ENCODE results near the gene MRPS14.

The MRPS14 gene

DNA sequence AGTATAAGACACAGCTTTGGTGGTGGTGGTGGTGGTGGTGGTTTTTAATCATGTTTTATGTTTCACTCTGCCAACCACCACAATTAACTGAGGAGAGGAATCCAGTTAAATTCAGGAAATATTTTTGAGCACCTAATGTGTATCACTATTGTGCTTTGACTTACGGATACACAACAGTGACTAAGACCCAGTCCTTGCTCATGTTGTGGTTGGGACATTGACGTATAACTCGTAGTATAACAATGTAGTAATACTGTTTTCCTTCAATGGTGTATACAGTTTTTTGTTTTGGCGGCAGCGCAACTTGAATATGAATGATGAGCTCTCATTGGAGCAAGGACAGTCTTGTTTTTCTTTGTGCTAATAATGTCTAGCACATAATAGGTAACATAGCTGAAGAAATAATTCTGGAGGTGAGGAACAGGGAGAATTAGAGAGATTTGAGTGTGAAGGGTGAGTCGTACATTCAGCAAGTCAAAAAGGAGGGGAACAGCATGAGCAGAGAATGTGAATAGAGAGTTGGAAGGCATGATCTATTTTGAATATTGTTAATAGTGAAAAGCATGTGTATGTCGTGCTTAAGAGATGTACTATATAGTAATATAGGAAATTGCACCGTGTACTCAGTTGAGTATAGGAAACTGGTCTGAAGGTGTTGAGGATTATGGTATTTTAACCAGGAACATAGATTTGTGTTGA lies 18.0 kb downstream of the MRPS14 start:
- Histone ChIP-seq H3F3A (ENCODE audit: control insufficient read depth, insufficient read depth) (peaks cover 16% of the 10 kb centered on the region), H3K27me3 (ENCODE audit: control insufficient read depth, low read length) (no peaks in the 10 kb centered on the region), H3K9me2 (replicated peaks; ENCODE audit: control insufficient read depth, low read length) (no peaks in the 10 kb centered on the region), H3K79me2 (ENCODE audit: control insufficient read depth, low read length) (peaks cover 96% of the 10 kb centered on the region), H3K4me2 (ENCODE audit: low read length) (no peak overlapping the region), H3K36me3 (ENCODE audit: control insufficient read depth, low read length) (peaks cover 91% of the 10 kb centered on the region), H3K27ac (ENCODE audit: low read depth, low read length) (no peak overlapping the region), H3K4me1 (ENCODE audit: control insufficient read depth, low read length) (peaks cover 49% of the 10 kb centered on the region), H3K4me3 (ENCODE audit: low read length) (no peak overlapping the region), H4K20me1 (ENCODE audit: control insufficient read depth, insufficient read depth, low read depth, low read length) (peaks cover 42% of the 10 kb centered on the region), H3K9me3 (ENCODE audit: control insufficient read depth, insufficient read depth, low read length) (no peaks in the 10 kb centered on the region)
- no peak for TF ChIP-seq EZH2phosphoT487 (IDR thresholded peaks at IDR 0.05; ENCODE audit: borderline replicate concordance, low read length)
- TF ChIP-seq, protein P1, sequence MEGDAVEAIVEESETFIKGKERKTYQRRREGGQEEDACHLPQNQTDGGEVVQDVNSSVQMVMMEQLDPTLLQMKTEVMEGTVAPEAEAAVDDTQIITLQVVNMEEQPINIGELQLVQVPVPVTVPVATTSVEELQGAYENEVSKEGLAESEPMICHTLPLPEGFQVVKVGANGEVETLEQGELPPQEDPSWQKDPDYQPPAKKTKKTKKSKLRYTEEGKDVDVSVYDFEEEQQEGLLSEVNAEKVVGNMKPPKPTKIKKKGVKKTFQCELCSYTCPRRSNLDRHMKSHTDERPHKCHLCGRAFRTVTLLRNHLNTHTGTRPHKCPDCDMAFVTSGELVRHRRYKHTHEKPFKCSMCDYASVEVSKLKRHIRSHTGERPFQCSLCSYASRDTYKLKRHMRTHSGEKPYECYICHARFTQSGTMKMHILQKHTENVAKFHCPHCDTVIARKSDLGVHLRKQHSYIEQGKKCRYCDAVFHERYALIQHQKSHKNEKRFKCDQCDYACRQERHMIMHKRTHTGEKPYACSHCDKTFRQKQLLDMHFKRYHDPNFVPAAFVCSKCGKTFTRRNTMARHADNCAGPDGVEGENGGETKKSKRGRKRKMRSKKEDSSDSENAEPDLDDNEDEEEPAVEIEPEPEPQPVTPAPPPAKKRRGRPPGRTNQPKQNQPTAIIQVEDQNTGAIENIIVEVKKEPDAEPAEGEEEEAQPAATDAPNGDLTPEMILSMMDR (IDR thresholded peaks at IDR 0.05; ENCODE audit: low read depth, low read length, poor library complexity, severe bottlenecking): no peak

DNA sequence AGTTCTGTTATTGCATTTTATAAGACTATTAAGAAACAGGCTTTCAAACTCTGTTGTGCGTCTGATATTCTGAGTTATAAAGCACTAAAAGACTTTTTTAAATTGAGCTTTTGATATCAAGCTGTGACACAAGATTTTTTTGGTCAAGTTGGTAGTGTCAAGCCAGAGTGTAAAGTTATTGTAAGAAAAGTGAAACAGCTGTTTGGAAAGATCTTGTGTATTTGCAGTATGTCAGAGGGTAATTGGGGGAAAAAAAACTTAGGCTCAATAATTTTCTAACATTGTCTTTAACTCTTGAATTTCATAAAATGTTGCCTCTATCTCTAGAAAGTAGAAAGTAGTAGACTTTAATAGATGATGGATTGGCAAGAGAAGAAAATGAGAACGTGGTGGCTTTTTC lies 19.7 kb downstream of the MRPS14 start:
- Histone ChIP-seq H3K9me3 (ENCODE audit: control insufficient read depth, insufficient read depth, low read length) (no peaks in the 10 kb centered on the region), H3F3A (ENCODE audit: control insufficient read depth, insufficient read depth) (peaks cover 15% of the 10 kb centered on the region), H3K4me1 (ENCODE audit: control insufficient read depth, low read length) (peaks cover 37% of the 10 kb centered on the region), H3K79me2 (ENCODE audit: control insufficient read depth, low read length) (peaks cover 93% of the 10 kb centered on the region), H3K36me3 (ENCODE audit: control insufficient read depth, low read length) (peaks cover 85% of the 10 kb centered on the region), H3K4me3 (ENCODE audit: low read length) (no peak overlapping the region), H3K27ac (ENCODE audit: low read depth, low read length) (no peak overlapping the region), H3K27me3 (ENCODE audit: control insufficient read depth, low read length) (no peaks in the 10 kb centered on the region), H3K4me2 (ENCODE audit: low read length) (peak overlapping the region; percentile 78; the same call in 1 of the 2 replicates), H4K20me1 (ENCODE audit: control insufficient read depth, insufficient read depth, low read depth, low read length) (peaks cover 32% of the 10 kb centered on the region), H3K9me2 (replicated peaks; ENCODE audit: control insufficient read depth, low read length) (no peaks in the 10 kb centered on the region)
- TF ChIP-seq, protein P1 (IDR thresholded peaks at IDR 0.05; ENCODE audit: low read depth, low read length, poor library complexity, severe bottlenecking): no peak
- no peak for TF ChIP-seq EZH2phosphoT487 (IDR thresholded peaks at IDR 0.05; ENCODE audit: borderline replicate concordance, low read length)

DNA sequence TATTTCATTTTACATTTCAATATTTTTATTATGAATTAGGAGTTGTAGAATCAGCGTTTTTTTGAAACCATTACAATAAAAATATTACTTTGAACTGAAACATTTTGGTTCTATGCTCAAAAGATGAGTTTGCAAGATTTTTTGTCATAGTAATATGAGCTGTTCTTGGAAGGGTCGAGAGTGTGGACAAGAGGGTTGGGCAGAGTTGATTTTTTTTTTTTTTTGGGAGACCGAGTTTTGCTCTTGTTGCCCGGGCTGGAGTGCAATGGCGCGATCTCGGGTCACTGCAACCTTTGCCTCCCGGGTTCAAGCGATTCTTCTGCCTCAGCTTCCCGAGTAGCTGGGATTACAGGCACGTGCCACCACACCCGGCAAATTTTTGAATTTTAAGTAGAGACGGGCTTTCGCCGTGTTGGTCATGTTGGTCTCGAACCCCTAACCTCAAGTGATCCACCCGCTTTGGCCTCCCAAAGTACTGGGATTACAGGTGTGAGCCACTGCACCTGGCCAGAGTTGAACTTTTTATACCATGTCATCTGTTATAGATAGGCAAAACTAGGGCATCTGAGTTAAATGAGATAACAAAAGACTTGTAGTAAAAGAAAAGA lies 20.2 kb downstream of the MRPS14 start:
- Histone ChIP-seq H3K27me3 (ENCODE audit: control insufficient read depth, low read length) (no peaks in the 10 kb centered on the region), H3K4me3 (ENCODE audit: low read length) (no peak overlapping the region), H3F3A (ENCODE audit: control insufficient read depth, insufficient read depth) (peaks cover 15% of the 10 kb centered on the region), H3K36me3 (ENCODE audit: control insufficient read depth, low read length) (peaks cover 80% of the 10 kb centered on the region), H3K79me2 (ENCODE audit: control insufficient read depth, low read length) (peaks cover 92% of the 10 kb centered on the region), H3K9me2 (replicated peaks; ENCODE audit: control insufficient read depth, low read length) (no peaks in the 10 kb centered on the region), H3K27ac (ENCODE audit: low read depth, low read length) (no peak overlapping the region), H3K9me3 (ENCODE audit: control insufficient read depth, insufficient read depth, low read length) (no peaks in the 10 kb centered on the region), H4K20me1 (ENCODE audit: control insufficient read depth, insufficient read depth, low read depth, low read length) (peaks cover 32% of the 10 kb centered on the region), H3K4me1 (ENCODE audit: control insufficient read depth, low read length) (peaks cover 37% of the 10 kb centered on the region), H3K4me2 (ENCODE audit: low read length) (peak overlapping the region; percentile 78)
- TF ChIP-seq, protein P1 (IDR thresholded peaks at IDR 0.05; ENCODE audit: low read depth, low read length, poor library complexity, severe bottlenecking): no peak
- TF ChIP-seq EZH2phosphoT487 (IDR thresholded peaks at IDR 0.05; ENCODE audit: borderline replicate concordance, low read length): no peak
